ENCODE measurements around the gene TCL1A. TPM values are rescaled to one million over a fixed set of nuclear protein-coding genes. Genes with fewer than 3 reads are reported as not detected.

TCL1A gene
- not detected in 2 replicates for total RNA-seq

DNA sequence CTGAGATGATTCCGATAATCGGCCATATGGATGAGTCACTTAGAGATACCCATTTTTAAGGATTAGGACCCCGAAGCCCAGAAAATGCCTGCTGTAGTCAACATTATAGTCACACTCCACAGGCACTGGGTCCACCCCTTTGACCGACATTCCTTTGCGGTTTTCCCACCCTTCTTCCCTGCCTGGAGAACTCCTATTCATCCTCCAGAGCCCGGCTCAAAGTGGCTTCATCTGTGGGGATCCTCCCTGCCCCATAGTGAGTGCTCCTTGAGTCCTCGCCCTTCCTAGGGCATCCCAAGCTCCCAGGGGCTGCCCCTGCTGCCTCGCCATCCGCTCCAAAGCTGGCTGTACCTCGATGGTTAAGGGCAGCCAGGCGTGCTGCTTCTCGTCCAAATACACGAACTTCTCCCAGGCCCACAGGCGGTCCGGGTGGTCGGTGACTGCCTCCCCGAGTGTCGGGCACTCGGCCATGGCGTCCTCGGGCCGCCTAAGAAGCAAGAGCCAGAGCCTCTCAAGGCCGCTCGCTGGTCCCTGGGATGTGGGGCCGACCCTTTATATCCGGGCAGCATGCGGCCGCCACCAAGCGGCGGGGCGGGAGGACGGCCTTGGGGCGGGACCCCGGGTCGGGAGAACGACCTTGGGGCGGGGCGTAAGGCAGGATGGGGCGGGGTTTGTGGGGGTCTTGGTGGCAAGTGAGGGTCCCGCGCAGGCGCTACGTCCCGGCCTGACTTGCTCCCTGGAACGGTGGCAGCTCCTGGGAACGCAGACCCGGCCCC lies at the start of gene TCL1A:
TCL1A (minus strand) TSS at position 530 of the 776 bp plus-strand sequence; CDS start at position 471, 59 bp downstream.

DNA sequence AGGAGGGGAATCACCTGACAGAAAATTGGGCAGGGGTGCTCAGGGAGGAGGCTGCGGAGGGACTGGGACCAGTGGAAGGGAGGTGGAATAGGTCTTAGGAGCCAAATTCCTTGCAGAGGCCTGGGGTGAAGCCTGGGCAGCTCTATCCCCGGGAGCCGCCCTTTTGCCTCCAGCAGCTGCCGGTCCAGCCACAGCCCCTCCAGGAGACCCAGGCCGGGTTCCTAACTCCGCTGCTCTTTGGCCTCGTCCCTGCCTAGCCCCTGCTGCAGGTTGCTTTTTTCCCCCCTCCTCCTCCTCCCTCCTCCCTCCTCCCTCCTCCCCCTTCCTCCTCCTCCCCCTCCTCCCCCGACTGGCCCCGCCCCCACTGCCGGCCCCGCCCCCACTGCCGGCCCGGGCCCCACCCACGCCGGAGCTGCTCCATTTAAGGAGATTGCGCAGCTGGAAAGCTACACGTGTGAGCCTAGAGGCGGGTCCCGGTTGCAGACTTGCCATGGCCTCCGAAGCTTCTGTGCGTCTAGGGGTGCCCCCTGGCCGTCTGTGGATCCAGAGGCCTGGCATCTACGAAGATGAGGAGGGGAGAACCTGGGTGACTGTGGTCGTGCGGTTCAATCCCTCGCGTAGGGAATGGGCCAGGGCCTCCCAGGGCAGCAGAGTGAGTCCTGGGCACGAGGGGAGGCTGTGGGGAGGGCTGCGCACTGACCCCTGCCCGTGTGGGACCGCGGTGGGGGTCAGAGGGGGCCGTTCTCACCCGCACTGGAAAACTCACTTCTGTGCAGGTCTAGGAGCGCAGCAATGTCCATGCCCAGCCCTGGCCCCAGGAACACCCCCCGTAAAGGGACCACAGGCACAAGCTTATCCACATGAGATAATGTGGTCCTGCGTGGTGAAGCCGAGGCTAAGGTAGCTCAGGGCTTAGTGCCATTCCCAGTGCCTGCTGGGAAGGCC lies 27.7 kb downstream of the TCL1A start, which contains the start of gene TCL1B:
TCL1B (plus strand) TSS at position 449 of the 945 bp plus-strand sequence; CDS start at position 491, 42 bp downstream.

Other genes starting within 250 kb of the TCL1A start
- 1.1 TPM in 2 replicates for gene SYNE3, start 197.5 kb downstream of the TCL1A start, total RNA-seq
- 39.0 and 42.9 TPM in 2 replicates for gene GLRX5, start 179.1 kb downstream of the TCL1A start, total RNA-seq
- not detected in 2 replicates for gene TCL1B, start 27.7 kb downstream of the TCL1A start, total RNA-seq
- gene TUNAR, start 162.7 kb upstream of the TCL1A start, total RNA-seq = not detected in 2 replicates